Iris pigment epithelial cell (primary cell): Measurements from ENCODE around the gene OPHN1.
"Not testable (repeated sequence)": the region's sequence is repeated elsewhere in the genome, so short reads cannot be mapped to it uniquely, and the experiment has no call there.

Experiments
- DNase-seq: peaks from one replicate; pipeline ENCODE4 v3.0.0-alpha.2; 2011; ENCODE audit warnings: low read depth

Gene OPHN1

DNA sequence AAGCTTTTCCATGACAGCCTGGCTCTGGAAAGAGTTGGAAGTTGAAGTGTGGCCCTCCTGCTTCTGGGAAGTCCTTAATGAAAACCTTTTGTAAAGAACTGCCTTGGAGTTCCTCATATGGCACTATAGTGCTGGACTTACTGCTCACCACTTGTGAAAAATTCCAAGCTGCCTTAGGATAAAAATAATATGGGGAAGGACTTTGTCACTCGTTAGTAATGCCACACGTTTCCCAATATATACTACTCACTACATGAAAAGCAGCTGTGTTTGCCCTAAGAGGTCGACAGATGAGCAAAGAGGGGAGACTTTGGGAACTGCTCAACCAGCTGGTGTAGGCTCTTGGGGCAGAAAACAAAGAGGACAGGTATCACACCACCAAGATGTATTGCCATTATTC, 11.7 kb downstream of the OPHN1 start:
- DNase-seq: no peak

DNA sequence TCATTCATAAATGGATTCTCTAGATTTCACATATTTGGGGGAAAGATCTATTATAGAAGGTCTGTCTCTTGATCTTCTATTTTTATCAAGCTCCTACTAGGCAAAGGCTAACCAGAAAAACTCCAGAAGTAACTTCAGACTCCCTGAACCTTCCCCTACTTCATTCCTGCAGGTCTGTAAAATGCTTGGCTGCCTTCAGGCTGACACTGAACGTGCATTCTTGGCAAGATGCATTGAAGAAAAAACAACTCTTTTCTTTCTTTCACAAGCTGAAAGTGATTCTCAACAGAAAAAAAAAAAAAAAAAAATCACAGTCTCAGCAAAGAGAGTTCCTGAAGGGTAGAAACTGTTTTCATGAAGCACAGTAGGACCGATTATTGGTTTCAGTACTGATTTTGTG, 12.7 kb downstream of the OPHN1 start:
- no peak for DNase-seq

DNA sequence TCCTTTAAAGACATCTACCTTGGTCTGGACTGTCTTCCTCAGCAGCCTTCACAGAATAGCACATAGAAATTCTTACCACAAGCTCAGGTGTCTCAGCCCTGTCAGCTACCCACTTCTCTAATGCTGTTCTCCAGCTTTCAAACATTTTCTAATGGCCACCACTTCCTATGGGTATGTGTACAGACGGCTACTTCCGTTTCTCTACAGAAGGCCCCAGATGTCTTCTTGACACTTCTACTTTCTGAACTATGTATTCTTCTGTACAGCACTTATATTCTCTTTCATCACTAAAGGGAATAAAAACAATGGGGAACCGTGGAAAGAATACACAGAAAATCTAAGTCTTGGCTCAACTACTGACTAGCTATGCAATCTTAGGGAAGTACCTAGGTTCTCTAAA, 13.3 kb downstream of the OPHN1 start:
- DNase-seq: no peak

DNA sequence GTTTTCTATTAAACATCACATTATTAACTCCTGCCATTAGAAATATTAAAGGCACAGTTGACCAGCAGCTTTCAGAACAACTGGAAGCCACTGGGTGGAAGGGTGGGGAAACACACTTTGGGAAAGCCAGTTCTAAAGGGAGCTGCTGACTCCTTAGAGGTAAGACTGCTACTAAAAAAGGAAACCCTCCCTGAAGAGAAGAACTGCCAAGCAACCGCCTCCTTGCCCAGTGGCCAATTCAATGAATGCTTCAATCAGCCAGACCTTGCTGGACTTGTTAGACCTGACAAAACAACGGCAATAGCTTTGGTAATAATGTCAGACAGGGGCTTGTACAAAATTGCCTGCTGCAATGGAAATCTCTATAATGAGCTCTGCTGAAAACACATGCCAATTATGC, 15.6 kb downstream of the OPHN1 start:
- no peak for DNase-seq

DNA sequence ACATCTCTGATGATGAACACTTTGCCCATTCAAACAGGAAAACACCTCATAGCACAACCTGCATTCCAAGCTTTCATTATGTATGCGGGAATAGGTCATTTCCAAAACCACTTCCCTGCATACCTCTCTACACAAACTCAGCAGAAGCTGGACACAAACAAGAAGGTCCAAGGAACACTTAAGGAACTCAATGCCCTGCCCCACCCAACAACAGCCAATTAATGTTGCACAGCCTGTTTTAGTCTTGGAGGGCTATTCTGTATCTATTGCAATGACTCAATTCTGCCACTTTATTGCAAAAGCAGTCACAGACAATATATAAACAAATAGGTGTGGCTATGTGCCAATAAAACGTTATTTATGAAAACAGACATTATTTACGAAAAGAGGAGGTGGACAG, 16.7 kb downstream of the OPHN1 start:
- DNase-seq: peak; percentile 35

DNA sequence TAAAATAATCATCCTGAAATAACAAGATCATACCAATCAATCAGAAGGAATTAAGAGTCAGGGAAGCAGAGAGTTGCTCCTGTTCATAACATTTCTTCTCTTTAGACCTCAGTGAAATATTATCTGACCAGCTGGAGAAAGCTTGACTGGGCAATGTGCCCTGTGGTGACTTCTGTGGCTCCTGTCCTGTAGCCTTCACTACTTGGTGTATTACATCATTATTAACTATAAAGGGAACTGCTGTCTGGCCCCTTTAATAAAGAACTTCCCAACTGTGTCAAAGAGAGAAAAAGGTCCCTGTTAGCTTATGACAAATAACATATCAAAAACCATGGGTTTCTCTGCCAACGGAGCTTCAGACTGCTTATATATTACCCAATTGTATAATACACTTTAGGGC, 18.0 kb downstream of the OPHN1 start:
- DNase-seq: peak; percentile 71

DNA sequence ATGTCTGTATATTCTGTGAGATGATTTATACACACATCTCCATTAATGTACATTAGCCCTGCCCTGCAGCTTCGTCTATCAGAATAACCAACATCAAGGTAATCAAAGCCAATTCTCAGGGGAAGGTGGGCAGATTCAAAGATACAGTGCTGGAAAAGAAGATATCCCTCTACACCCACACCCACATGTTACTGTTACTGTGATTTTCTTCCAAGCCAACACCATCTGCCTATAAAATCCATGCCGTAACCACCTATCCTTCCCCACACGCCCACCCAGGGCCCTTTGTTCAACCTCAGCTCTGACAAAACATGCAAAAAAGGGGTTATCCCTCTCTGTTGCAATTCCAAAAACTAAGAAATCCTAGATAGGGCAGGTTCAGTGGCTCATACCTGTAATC, 20.0 kb downstream of the OPHN1 start:
- no peak for DNase-seq

DNA sequence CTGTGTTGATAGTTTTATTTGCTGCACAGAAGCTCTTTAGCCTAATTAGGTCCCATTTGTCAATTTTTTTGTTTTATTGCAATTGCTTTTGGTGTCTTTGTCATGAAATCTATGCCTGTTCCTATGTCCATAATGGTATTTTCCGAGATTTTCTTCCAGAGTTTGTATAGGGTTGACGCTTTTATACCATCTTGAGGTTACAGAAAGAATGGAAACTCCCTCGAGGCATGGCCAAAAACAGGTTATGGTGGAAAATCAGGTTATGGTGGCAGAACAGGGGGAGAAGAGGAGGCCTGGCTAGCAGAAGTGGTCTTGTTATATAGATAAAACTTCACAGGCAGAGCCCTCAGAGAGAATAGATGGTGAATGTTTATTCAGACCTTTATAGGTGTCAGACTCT, 21.6 kb downstream of the OPHN1 start:
- DNase-seq: no peak

DNA sequence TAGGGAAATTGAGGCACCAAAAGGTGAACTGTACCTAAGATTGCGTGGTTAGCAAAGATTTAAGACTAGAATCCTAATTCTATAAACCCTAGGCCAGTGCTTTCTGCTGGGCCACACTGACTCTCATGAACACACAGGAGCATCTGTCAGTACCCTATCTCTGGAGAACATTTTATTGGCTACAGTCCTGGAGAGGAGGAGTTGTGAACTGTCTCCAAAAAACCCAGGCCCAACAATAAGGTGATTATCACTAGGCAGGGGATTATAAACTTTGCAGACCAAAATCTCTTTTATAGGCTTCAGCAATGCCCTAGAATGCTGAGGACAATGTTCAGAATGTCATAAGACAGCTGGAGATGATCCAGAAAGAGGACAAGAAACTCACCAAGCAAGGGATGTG, 24.1 kb downstream of the OPHN1 start:
- no peak for DNase-seq

DNA sequence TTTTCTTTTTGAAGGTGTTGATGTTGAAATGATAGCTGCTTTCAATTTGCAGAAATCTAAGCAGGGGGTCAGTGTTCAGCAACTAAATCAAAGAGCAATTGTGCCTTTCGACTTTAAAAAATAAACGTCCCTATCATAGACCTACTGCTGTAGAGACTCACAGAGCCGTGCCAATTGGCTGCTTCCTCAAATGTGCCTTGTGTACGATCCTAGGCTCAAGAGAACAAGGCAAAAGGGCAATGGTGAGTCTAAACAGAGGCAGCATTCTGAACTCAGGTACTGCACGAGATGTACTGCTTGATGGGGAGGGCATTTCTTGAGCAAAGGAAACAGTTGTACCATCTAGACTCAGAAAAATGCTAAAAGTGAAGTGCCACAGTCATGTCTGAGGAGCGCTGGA, 29.8 kb downstream of the OPHN1 start:
- DNase-seq: no peak

DNA sequence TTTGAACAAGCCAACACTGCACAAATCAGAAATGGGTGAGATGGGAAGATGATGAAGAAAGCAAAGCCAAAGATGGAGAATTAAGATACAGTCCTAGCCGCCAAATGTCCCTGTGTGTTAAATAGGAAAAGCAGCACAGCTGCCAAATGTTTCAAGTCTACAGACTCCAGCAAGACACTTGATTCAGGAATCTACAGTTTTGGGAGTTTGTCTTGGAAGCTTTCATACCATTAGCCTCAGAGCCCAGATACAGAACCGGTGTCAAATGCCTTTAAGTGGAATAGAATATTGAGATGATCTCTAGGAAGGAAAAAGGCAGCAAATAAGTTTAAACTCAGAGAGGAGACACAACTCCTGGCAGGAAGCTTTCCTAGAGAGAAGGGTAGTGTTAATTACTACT, 30.3 kb downstream of the OPHN1 start:
- no peak for DNase-seq

DNA sequence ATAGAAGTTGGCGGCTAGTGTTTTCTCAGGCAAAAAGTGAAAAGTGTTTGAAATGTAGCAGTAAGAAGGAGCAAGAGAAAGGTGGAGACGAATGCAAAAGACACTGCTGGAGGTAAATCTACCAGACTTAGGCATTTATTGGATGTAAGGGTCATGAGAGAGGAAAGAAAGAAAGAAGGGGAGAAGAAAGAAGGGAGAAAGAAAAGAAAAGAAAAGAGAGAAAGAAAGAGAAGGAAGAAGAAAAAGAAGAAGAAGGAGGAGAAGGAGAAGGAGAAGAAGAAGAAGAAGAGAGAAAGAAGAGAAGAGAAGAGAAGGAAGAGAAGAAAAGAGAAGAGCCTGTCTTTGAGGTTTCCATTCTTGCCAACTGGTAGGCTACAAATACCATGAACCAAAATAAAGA, 31.2 kb downstream of the OPHN1 start:
- no peak for DNase-seq

DNA sequence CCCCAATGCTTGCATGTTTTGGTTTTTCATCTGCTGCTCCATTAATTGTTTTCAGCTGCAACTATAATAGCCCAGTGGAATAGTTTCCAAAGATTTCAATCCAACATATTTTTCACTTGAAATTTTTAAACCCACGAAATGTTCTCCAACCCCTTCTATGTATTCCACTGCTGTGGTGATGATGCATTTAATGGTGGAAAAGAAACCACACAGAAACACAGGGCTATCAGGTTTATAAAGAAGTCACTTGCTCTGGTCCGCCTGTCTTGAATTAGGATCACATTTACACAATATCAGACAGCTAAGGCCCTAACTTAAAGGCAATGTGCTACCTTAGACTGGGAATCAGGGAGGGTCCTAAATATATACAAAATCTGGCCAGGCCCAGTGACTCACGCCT, 35.0 kb downstream of the OPHN1 start:
- no peak for DNase-seq

DNA sequence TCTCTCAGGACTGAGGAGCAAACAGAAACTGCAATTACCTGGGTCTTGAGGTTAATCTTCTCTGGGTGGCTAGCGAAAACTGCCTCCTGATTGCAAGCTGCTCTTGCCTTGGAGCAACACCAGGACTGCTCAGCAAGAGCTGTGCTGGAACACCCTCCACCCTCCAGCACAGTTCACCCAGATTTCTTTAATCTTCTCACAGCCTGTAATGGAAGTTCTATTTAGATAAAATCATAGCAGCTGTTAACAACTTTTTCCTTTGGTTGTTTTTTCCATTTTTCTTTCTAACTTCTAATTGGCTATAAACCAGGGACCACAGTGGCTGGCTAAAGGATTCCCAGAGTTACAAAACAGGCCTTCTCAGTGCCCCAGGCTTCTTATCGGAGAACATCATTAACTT, 36.3 kb downstream of the OPHN1 start:
- no peak for DNase-seq

DNA sequence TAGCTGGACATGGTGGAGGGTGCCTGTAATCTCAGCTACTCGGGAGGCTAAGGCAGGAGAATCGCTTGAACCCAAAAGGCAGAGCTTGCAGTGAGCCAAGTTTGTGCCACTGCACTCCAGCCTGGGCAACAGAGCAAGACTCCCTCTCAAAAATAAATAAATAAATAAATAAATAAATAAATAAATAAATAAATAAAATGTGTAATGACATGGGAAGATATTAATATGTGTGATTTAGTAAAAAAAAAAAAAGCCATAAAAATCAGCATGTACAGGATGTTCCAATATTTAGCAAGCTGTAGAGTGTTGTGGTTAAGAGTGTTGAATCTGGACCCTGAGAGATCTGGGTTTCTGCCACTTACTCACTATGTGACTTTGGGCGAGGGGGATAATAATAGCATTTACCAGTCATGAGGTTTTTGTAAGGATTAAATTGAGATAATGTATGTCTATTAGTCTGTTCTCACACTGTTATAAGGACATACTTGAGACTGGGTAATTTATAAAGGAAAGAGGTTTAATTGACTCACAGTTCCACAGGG, 43.8 kb downstream of the OPHN1 start:
- DNase-seq: not testable (repeated sequence)

DNA sequence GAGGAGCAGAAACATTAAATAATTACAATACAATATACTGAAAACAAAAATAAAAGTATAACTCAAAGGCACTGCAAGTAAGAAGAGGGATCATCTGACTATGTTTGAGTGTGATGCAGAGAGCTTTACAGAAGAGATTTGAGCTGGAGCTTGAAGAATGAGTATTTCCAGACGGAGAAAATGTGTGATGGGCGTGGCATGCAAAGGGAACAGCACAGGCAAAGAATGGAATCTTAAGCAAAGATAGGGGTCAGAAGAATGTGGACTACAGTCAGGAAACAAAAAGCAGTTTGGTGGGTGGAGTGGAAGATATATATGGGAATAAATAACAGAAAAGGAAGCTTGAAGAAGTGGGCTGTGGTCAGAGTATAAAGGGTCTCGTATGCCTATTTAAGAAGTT, 45.5 kb downstream of the OPHN1 start:
- no peak for DNase-seq

DNA sequence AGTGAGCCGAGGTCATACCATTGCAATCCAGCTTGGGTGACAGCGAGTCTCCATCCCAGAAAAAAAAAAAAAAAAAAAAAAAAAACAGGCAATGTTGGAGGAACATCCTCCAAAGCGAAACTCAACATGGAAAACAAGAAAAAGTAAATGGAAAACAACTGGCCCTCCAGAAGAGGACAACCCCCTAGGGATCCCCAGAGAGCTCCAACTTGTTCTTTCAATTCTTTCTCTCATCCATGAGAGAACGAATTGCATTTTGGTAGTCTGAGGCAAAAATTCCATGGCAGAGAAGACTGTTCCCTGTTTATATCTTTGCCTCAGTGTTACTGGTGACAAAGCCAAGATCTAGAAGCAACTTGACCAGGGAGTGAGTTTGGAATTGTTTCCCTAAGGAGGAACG, 49.8 kb downstream of the OPHN1 start:
- DNase-seq: no peak

DNA sequence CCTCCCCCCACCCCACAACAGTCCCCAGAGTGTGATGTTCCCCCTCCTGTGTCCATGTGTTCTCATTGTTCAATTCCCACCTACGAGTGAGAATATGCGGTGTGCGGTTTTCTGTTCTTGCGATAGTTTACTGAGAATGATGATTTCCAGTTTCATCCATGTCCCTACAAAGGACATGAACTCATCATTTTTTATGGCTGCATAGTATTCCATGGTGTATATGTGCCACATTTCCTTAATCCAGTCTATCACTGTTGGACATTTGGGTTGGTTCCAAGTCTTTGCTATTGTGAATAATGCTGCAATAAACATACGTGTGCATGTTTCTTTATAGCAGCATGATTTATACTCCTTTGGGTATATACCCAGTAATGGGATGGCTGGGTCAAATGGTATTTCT, 55.7 kb downstream of the OPHN1 start:
- DNase-seq: not testable (repeated sequence)

DNA sequence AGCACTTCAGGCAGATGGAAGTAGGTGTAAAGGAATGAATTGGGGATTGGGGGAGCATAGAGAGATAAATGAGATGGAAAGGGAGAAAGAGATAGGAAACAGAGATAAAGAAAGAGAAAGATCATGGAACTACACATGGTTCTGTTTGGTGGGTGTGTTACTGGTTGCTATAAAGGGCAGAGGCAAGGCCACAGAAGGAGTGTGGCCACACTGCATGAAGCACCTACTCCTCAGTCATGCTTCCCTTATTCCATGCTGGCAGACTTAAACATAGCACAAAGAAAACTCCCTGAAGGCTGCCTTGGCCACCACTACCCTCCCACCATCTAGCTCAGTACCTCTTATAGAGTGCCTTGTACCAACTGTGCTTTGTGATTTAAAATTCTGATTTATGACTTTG, 56.9 kb downstream of the OPHN1 start:
- DNase-seq: no peak

DNA sequence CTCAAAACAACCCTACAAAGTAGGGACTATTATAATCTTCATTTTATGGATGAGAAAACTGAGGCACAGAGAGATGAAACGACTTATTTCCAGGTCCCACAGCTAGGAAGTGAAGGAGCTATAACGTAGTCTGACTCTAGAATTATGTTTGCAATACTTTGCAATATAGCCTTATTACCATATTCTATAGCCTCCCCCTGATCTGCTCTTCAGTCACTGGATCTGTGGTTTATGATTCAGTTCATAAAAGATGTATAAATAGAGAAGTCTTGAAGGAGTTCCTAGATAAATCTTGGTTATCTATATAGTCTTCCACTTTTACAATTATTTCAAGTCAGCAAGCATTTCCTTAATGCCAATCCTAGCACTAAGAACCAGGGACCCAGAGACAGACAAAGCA, 57.5 kb downstream of the OPHN1 start:
- DNase-seq: no peak

DNA sequence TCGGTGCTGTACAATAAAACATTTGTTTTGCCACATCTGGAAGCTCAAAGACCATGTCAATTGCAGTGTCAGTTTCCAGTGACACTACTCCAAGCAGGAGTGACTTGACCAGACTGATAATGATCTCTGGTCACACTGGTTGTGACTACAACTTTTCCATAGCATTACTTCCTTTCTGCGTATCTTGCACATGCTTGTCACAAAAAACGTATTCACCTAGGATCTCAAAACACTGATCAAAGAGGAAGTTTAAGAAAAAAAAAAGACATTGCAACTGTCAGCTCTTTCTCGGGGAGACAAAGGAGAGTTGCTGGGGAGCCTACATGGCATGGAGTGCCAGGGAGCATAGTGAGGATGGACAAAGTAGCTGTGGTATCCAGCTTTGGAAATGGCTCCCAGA, 60.6 kb downstream of the OPHN1 start:
- DNase-seq: no peak

DNA sequence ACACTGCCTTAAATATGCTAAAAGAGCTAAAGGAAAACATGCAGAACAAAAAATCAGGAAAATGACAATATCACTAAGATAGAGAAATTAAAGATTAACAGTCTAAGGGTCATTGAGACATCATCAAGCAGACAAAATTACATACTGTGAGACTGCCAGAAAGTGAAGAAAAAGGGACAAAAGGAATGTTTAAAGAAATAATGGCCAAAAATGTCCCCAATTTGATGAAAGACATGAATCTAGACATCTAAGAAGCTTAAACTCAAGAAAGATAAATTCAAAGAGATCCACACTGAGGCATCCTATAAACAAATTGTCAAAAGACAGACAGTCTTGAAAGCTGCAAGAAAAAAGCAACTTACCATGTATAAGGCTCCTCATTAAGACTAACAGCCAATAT, 63.7 kb downstream of the OPHN1 start:
- no peak for DNase-seq

DNA sequence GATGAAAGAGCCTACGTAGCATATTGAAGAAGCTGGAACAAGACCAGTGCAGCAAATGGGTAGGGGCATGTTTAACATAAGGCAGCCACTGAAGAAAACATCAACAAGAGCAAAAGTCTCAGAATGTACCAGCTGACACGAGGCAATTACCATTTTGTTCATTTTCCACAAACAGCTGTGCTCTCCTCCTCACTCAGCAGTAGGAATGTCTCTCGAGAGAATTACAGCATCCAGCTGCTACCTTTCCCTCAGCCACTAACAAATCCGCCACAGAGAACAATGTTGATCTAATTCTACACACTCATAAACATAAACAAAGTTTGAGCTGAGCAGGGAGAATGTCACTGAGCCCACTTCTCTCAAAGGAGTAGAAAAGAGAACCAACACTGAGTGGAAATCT, 68.0 kb downstream of the OPHN1 start:
- DNase-seq: no peak

DNA sequence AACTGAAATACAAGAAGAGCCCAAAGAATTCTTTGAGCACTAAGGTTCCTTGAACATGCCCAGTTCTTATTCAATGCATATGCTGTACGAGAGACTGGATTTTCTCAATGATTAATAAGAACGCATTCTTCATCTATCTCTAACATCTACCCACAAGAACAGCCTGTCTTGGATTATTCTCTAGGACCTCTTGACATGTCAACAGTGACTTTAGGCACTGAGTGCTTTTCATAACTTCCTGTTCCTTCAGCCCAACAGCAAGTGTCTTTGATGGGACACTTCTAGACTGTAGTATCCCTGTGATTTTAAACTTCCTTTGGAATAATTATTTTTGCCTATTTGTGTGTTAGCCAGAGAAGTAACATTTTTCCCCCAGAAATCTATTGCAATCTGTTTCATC, 69.3 kb downstream of the OPHN1 start:
- DNase-seq: no peak

DNA sequence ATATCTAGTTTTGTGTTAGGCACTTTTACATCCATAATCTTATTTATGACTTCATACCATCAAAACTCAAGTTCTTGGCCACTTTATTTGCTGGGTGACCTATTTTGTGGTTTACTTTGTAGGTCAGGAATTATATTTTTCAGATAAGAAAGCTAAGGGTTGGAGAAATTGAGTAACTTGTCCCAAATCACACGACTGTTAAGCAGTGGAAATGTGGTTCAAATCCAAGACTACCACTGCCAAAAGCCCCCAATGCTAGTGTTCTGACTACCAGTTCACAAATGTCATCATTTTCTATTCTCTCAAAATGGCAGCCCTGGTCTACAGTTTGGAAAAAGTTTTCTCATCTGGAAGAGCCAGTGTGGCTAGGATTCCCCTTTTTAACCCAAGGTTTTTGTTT, 74.6 kb downstream of the OPHN1 start:
- peak; percentile 46 for DNase-seq
